Hepatocyte (in vitro differentiated cells): ENCODE measurements around the gene DHDH.

Experiments used
- CTCF ChIP-seq: fragments of 200-600 bp; sonication (generic); IDR thresholded peaks from 2 replicates; pipeline ENCODE4 v1.5.1; 2016; ENCODE audit warnings: antibody characterized with exemption, mild to moderate bottlenecking; ENCODE audit not compliant: poor library complexity
- EZH2 ChIP-seq: fragments of 200-600 bp; sonication (generic); IDR thresholded peaks from 2 replicates; pipeline ENCODE4 v1.6.1; 2016; ENCODE audit warnings: antibody characterized with exemption, mild to moderate bottlenecking, borderline replicate concordance
- EZH2phosphoT487 ChIP-seq: fragments of 200-600 bp; sonication (generic); IDR thresholded peaks from one replicate; pipeline ENCODE4 v1.6.1; 2018; ENCODE audit warnings: antibody characterized with exemption, mild to moderate bottlenecking, low read depth, moderate library complexity; ENCODE audit not compliant: unreplicated experiment, severe bottlenecking

- TF ChIP-seq CTCF, result no peak
- TF ChIP-seq EZH2, result no peak
- TF ChIP-seq EZH2phosphoT487, result no peak
Observed at GRCh38 chr19:48991873-48992580, 58.5 kb downstream of the DHDH start.
